Activated CD4-positive, alpha-beta T cell treated with anti-CD3 and anti-CD28 coated beads, Interleukin-2, amount 50 U/mL, for 48 hours (primary cell): ENCODE data around the gene NELFCD.
"Not testable (repeated sequence)": the region's sequence is repeated elsewhere in the genome, so short reads cannot be mapped to it uniquely, and the experiment has no call there.

ENCODE experiments used
- DNase-seq, 2 experiments: peaks; one replicate each; pipeline ENCODE4 v3.0.0-alpha.2; 2020

NELFCD gene, protein sequence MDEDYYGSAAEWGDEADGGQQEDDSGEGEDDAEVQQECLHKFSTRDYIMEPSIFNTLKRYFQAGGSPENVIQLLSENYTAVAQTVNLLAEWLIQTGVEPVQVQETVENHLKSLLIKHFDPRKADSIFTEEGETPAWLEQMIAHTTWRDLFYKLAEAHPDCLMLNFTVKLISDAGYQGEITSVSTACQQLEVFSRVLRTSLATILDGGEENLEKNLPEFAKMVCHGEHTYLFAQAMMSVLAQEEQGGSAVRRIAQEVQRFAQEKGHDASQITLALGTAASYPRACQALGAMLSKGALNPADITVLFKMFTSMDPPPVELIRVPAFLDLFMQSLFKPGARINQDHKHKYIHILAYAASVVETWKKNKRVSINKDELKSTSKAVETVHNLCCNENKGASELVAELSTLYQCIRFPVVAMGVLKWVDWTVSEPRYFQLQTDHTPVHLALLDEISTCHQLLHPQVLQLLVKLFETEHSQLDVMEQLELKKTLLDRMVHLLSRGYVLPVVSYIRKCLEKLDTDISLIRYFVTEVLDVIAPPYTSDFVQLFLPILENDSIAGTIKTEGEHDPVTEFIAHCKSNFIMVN

DNA sequence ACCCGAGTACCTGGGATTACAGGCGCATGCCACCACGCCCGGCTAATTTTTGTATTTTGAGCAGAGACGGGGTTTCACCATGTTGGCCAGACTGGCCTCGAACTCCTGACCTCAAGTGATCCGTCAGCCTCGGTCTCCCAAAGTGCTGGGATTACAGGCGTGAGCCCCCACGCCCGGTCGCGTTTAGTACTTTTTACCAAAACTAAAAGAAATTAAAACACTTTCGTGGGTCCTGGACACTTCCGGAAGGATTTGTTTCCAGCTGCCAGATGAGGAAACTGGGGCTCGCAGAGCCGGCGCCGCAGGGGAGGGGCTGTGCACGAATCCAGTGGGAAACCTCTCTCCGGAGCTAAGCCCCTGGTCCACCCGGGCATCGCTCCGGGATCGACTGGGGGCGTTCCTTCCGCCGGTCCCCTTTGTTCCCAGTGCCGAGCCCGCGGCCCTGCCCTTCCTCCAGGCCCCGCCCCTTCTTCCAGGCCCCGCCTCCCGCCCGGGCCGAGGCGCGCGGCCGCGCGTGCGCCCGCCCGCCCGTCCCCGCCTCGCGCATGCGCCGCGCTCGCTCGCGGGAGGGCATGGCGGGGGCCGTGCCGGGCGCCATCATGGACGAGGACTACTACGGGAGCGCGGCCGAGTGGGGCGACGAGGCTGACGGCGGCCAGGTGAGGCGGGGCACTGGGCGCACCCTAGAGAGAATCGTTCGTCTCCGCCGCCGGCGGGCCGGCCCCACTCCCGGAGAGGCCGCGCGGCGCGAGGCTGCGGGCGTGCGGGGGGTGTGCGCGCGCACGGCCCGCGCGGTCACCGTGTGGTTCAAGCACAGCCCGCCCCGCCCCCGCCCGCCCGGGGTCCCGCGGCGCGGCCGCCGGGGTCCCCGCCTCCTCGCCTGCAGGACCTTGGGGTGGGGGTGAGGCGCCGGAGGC lies at the start of gene NELFCD:
Gene NELFCD, plus strand, starts transcription at position 546 of the 917 bp plus-strand sequence. Its CDS starts 54 bp downstream, at position 600.
- peak; percentile 89 to 90 for DNase-seq

DNA sequence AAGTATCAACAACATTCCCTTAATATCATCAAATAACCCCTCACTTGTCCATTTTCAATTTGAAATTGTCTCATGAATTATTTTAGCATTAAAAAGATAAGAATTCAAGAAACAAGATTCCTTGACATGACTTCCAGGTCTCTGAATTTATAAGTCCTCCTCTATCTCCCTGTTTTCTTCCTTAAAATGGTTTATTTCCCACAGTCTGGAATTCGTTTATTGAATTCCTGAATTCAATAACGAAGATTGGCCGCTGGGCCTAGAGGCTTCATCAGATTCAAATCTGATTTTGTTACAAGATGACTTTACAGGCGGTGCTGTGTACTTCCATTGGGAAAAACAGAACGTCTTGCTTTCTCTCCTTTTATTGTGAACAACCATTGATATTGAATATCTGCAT lies 48.9 kb upstream of the NELFCD start:
- DNase-seq, result no peak

DNA sequence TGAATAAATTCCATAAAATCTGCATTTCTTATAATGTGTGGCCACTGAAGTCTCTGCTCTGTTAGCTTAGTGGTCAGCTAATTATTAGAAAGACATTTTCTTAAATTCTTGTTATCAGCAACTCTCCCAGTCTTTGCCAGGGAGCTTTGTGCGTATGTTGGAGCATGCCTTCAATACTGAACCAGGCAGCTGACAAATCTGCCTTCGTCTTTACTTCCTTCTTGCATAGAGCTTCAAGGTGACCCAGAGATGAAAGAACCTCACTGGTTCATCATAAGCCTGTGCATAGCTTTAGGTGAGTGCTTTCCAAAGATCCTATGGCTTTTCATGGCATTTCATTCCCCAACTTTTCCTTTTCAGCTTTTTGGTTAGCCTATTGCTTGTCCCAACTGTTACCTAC lies 43.0 kb upstream of the NELFCD start:
- no peak for DNase-seq

DNA sequence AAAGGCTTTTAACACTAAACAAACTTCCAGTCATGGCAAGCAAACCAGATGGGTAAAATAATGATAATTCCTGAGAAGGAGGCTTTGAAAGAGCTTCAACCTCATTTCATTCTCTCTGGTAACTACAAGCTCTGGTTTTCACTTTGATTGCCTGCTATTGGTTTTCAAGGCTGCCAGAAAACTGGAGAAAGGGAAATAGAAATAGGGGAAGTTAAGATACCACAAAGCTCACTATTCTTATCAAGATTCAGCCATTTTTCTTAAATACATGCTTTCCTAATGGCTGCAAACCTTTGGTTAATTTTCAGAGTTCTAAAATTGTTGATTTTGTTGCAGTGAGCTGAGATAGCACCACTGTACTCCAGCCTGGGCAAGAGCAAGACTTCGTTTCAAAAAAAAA lies 42.5 kb upstream of the NELFCD start:
- DNase-seq, result no peak

DNA sequence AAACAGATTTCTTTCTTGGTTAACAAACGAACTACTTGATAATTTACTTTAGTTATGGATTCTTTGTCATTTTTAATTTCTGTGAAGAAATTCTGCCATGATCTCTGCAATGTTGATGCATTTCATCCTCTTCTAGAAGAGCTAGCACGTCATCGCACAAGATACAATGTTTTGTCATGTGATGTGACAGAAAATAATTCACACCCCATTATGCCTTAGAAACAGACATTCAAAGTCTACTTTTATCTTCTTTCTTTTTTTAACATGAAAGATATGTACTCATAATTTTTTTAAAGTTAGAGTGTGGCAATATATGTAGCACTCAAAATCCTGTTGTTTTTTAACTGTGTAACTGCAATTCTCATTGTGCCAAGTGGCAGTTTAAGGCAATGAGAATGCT lies 39.6 kb upstream of the NELFCD start:
- DNase-seq, result no peak

DNA sequence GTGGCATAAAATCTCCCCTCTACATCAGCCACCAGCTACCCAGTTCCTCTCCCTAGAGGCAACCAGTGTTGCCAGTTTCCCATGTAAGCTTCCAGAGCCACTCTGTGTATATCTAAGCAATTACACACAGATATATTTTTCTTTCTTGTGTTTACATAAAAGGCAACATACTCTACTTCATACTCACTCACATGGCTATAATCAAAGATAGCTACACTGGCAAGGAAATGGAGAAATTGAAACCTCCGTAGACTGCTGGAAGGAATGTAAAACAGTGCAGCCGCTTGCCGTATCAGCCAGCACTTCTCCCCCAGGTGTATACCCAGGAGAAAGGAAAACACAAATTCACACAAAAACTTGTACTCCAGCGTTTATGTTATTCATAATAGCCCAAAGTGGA lies 38.5 kb upstream of the NELFCD start:
- no peak for DNase-seq

DNA sequence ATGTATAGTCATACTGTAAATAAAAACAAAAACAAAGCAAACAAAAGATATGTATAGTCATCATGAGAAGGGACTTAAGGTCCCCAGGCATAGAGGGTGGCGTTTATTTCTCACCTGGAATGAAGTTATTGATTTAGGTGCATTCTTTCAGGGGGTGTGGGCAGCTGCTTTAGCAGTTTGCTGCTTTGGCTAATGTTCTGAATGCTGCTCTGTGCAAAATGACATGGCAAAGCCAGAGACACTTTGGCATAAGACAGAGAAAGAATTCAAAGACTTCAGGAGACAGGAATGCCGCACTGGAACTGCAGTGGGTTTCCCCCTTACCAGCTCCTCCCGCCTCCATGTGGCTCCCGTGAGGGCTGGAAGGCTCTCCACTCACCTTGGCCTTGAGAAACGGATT lies 36.4 kb upstream of the NELFCD start:
- DNase-seq, result no peak

DNA sequence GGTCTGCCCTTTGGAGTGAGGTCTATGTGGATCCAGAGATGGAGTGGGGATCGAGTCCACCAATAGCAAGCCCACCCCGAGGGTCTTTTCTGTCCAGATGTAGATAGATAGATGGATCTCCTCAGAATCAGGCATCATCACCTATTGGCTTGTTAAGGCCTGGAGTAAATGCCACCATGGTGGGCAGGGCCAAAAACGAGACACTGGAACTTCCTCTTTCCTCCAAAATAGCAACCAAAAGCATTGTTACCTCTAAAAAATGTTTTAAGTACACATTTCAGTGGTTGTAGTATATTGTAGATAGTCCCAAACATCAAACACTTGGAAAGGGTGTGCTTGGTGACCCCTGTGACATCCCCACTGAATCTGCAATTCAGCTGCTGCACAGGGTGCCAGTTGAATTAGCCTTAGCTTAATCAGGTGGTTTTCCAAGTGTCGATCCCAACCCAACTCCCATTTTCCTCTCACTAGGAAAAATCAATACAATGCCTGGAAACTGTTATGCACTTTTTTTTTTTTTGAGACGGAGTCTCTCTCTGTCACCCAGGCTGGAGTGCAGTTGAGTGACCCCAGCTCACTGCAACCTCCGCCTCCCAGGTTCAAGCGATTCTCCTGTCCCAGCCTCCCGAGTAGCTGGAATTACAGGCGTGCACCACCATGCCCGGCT lies 35.0 kb upstream of the NELFCD start:
- DNase-seq, result no peak

DNA sequence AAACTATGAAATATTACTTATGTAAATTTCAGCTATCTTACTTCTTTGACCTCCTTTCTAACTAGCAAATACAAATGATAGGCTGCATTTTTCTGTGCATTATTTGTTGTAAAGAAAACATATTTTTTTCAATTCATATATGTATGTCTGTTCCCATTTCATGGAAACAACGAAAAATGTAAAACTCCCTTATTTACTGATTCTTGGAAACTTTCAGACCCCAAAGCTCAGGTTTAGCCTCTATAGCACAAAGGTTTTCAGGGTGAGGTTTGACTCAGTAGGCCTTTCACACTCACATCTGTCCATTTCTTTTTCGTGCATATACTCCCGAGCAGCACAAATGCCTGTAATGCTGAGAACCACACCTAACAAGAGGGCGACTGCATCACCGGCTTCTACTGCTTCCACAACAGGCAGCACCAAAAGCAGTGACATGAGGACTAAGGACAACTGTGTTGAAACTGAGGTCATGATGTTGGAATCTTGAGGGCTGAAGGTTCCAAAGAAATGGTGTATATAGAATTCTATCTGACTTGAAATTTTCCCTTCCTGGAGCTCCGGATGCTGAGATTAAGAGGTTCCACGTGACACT lies 33.2 kb upstream of the NELFCD start:
- not testable (repeated sequence) for DNase-seq

DNA sequence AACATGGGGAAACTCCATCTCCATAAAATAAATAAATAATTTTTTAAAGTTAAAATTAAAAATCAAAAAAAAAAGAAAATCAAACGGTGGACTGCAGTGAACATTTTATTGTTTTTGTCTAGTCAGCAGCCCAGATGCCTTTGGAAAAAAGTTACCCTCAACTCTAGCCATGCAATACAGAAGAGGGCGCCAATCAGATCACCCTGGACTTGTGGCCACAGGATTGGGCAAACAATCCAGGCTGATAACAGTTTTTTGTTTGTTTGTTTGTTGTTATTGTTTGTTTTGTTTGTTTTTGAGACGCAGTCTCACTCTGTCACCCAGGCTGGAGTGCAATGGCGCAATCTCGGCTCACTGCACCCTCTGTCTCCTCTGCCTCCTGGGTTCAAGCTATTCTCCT lies 30.5 kb upstream of the NELFCD start:
- DNase-seq, result no peak

DNA sequence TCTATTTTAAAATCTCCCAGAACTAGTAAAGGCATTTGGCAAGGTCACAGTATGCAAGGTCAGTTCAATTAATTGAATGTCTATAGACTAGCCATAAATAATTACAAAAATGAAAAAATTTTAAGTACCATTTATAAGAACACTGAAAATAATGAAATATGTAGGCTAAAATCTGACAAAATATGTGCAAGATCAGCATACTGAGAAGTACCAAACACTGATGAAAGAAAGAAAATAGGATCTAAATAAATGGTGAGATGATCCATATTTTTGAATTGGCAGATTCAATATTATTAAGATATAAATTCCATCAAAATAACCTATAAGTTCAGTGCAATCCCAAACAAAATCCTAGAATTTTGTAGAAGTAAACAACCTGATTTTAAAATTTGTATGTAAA lies 28.0 kb upstream of the NELFCD start:
- no peak for DNase-seq

DNA sequence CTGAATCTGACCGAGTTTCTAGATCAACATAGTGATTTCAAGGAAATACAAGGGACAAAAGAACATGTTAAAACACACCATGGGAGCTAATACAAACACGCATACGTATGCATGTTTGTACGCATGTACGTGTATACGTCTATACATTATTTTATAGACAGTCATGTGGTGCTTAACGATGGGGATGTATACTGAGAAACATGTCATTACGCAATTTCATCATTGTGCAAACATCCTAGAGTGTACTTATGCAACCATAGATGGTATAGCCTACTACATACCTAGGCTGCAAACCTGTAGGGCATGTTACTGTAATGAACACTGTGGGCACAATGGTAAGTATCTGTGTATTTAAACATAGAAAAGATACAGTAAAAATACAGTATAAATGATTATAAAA lies 25.0 kb upstream of the NELFCD start:
- DNase-seq, result no peak

DNA sequence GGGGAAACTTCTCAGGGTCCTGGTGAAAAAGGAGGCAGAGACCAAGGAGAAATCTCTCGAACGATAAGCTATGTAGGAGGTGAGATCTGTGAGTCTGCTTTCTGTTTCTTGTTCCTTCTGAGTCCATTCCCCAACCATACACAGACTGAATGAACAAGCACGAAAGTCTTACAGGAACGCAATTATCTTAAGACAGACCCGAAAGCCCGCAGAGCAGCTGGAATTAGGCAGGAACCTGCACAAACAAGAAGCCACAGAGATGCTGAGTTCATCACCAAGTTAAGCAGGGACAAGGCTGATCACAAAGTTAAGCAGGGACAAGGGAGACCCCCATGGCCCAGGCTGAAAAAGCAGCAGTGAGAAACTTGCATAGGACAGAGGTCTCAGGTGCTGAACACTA lies 21.4 kb upstream of the NELFCD start:
- DNase-seq, result no peak

DNA sequence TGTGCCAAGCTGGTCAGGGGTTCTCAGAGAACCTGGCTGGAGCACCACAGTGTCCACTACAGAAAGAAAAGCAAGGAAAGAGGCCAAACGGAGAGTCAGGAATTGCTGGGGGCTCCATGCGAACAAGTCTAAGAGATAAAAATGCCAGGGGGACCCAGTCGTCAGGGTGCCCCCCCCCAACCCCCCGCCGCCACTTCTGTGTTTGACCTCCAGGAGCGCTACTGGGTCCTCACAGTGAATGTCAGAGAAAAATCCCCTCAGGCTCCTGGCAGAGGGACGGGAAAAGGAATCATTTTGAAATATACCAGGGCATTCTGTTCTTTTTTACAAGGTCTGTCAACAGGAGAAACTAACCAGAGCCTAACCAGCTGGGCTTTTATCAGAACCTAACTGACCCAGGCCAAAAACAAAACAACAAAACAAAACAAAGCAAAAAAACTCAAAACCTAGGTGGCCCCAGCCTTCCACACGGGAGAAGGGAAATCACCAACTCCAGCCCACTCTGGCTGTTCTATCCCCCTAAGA lies 17.9 kb upstream of the NELFCD start:
- DNase-seq, result no peak

DNA sequence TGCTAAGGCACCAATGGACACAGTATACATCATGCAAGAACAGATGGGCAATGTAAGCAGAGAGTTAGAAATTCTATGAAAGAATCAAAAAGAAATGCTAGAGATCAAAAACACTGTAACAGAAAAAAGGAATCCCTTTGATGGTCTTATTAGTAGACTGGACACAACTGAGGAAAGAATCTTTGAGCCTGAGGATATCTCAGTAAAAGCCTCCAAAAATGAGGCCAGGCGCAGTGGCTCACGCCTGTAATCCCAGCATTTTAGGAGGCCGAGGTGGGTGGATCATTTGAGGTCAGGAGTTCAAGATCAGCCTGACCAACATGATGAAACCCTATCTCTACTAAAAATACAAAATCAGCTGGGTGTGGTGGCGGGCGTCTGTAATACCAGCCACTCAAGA lies 17.1 kb upstream of the NELFCD start:
- DNase-seq, result not testable (repeated sequence)

DNA sequence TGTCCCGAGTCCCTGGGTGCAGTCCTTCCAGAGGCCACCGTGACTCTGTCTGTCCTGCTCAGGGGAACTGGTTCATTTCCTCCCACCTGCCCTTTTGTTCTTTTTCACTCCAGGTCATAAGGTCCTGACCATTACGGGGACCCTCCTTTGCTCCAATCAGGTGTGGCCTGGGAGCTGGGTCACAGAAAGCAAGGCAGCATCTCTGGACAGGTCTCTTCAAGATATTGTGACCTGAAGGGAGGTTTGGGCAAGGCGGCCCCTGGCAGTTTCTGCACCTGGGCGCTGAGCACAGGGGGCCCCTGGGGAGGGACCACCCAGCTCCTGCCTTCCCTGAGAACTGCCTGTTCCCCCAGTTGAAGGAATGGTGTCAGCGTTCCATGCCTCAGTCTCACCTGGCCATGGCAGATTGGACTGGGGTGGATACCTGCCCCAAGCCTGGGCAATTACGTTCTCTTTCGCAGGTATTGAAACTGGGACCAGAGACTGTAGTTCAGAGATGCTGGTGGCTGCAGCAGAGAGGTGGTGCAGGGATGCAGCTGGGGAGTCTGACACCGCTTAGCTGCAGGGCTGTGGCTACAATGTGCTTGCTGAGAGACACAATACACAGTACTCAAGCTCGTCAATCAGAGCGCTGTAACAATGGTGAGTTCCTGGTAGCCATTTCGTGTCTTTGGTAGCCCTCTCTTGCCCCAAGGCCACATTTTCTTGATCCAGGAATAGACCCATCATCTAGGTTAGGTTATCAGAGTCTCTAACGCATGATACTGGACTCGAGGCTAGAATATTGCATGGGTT lies 15.6 kb upstream of the NELFCD start:
- no peak for DNase-seq

DNA sequence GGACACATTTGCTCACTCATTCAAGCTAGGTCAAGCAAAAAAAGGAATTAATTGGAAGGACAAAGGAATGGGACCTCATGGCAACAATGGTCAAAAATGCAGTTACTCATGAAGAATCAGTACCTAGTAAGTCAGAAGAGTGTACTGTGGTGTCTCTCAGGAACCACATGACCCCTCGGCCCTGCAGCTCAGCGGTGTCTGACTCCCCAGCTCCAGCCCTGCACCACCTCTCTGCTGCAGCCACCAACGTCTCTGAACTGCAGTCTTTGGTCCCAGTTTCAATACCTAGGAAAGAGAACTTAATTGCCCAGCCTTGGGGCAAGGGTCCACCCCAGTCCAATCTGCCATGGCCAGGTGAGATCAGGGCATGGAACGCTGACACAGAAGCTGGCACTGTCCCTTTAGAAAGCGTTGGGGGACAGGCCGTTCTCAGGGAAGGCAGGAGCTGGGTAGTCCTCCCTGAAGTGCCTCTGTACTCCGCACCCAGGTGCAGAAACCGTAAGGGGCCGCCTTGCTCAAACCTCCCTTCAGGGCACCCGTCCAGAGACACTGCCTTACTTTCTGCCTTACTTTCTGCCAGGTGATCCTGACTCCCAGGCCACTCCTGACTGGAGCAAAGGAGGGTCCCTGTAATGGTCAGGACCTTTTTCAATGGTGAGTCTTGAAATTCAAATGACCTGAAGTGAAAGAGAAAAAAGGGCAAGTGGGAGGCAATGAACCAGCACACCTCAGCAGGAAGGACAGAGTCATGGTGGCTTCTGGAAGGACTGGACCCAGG lies 13.2 kb upstream of the NELFCD start:
- no peak for DNase-seq

DNA sequence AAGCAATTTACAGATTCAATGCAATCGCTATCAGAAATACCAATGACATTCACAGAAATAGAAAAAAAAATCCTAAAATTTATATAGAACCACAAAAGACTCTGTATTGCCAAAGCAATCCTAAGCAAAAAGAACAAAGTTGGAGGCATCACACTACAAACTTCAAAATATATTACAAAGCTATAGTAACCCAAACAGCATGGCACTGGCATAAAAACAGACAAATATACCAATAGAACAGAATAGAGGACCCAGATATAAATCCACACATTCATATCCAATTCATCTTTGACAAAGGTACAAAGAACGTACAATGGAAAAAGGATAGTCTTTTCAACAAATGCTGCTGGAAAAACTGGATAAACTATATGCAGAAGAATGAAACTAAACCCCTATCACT lies 11.6 kb upstream of the NELFCD start:
- no peak for DNase-seq

DNA sequence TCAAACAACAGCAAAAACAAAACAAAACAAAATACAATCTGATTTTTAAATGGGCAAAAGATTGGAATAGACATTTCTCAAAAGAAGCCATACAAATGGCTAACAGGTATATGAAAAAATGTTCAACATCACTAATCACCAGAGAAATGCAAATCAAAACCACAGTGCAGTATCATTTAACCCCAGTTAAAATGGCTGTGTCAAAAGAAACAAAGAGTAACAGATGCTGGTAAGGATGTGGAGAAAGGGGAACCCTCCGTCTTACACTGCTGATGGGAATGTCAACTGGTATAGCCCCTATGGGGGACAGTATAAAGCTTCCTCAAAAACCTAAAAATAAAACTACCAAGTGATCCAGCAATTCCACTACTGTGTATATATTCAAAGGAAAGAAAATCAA lies 10.9 kb upstream of the NELFCD start:
- DNase-seq, result no peak

DNA sequence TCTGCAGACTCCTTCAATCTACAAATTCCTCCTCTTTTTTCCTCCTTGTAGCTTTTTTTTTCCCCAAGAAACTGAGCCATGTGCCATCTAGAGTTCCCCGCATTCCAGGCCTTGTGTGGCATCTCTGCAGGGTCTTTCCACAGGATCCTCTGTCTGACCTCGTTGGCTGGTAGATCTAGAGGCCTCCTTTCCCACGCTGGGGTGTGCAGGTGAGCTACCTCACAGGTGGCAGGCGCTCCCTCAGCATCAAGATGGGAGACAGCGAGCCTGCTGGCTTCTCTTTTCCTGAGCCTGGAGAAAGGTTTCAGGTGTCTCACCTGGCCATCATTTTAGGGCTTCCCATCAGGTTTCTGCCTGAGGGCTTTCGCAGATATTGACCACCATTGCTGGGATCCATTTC lies 9.6 kb upstream of the NELFCD start:
- no peak for DNase-seq

DNA sequence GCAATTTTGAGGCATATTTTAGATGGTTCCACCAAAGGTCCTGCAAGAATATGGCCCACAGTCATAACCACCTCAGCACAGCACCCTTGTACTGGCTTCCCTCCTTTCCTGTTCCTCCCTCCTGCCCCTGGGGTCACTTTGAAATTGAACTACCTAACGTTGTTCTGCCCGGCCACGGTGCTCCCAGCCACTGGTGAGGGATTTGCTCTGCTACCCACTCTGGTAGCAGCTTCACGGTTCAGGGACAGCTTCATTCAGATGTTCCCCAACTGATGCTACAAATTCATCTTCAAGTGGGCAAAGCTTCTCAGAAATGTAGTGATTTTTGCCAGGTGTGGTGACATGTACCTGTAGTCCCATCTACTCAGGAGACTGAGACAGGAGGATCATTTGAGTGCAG lies 7.9 kb upstream of the NELFCD start:
- no peak for DNase-seq
